Neural progenitor cell (in vitro differentiated cells): ENCODE data around the gene NOTCH1. TPM values are rescaled to one million over a fixed set of nuclear protein-coding genes. Genes with fewer than 3 reads are reported as not detected.

Experiments used
- DNase-seq: peaks from one replicate; pipeline ENCODE4 v3.0.0-alpha.2; 2016; ENCODE audit warnings: low spot score
- H2AFZ ChIP-seq: fragments of 200-600 bp; sonication (generic); replicated peaks from 2 replicates; pipeline ENCODE4 v1.6.1; 2016; ENCODE audit warnings: antibody characterized with exemption
- H3F3A ChIP-seq: fragments of 200-600 bp; sonication (generic); 2 replicates; pipeline ENCODE4 v1.6.1; 2016; ENCODE audit warnings: antibody characterized with exemption, low read depth
- H3K27ac ChIP-seq: fragments of 200-600 bp; sonication (generic); 2 replicates; pipeline ENCODE4 v1.5.1; 2016; ENCODE audit warnings: mild to moderate bottlenecking
- H3K27me3 ChIP-seq: fragments of 200-600 bp; sonication (generic); 2 replicates; pipeline ENCODE4 v1.6.1; 2016; ENCODE audit warnings: mild to moderate bottlenecking, moderate library complexity
- H3K36me3 ChIP-seq: fragments of 200-600 bp; sonication (generic); 2 replicates; pipeline ENCODE4 v1.5.1; 2016
- H3K4me1 ChIP-seq: fragments of 200-600 bp; sonication (generic); 2 replicates; pipeline ENCODE4 v1.6.1; 2016; ENCODE audit warnings: mixed run types
- H3K4me2 ChIP-seq: fragments of 200-600 bp; sonication (generic); 2 replicates; pipeline ENCODE4 v1.6.1; 2016
- H3K4me3 ChIP-seq: fragments of 200-600 bp; sonication (generic); 2 replicates; pipeline ENCODE4 v1.5.1; 2016
- H3K79me2 ChIP-seq: fragments of 200-600 bp; sonication (generic); 2 replicates; pipeline ENCODE4 v1.6.1; 2016; ENCODE audit warnings: low read depth
- H3K9ac ChIP-seq: fragments of 200-600 bp; sonication (generic); 2 replicates; pipeline ENCODE4 v1.6.1; 2016
- H3K9me3 ChIP-seq: fragments of 200-600 bp; sonication (generic); 2 replicates; pipeline ENCODE4 v1.5.1; 2016; ENCODE audit warnings: low read depth
- H4K20me1 ChIP-seq: fragments of 200-600 bp; sonication (generic); 2 replicates; pipeline ENCODE4 v1.6.1; 2016; ENCODE audit warnings: low read depth
- H3K27ac Mint-ChIP-seq: 3 replicates; pipeline ENCODE4 v1.8.0; 2021; ENCODE audit warnings: mixed read lengths
- H3K27me3 Mint-ChIP-seq: 2 replicates; pipeline ENCODE4 v1.8.0; 2022; ENCODE audit warnings: low read depth, mild to moderate bottlenecking, inconsistent platforms, moderate library complexity, mixed read lengths; ENCODE audit not compliant: insufficient read depth
- H3K36me3 Mint-ChIP-seq: 3 replicates; pipeline ENCODE4 v1.8.0; 2021; ENCODE audit warnings: mixed read lengths
- H3K4me1 Mint-ChIP-seq: 3 replicates; pipeline ENCODE4 v1.8.0; 2021; ENCODE audit warnings: mixed read lengths
- H3K4me3 Mint-ChIP-seq: 3 replicates; pipeline ENCODE4 v1.8.0; 2021; ENCODE audit warnings: mild to moderate bottlenecking, moderate library complexity, mixed read lengths
- H3K9me3 Mint-ChIP-seq: 3 replicates; pipeline ENCODE4 v1.8.0; 2020; ENCODE audit warnings: mixed read lengths
- CTCF ChIP-seq: fragments of 200-600 bp; sonication (generic); IDR thresholded peaks from 2 replicates; pipeline ENCODE4 v1.5.1; 2017; ENCODE audit warnings: antibody characterized with exemption, mild to moderate bottlenecking
- EZH2 ChIP-seq: fragments of 200-600 bp; sonication (generic); IDR thresholded peaks from 2 replicates; pipeline ENCODE4 v1.6.1; 2017; ENCODE audit warnings: antibody characterized with exemption, mild to moderate bottlenecking, moderate library complexity
- EZH2phosphoT487 ChIP-seq: fragments of 200-600 bp; sonication (generic); IDR thresholded peaks from 2 replicates; pipeline ENCODE4 v1.6.1; 2017; ENCODE audit warnings: antibody characterized with exemption
- total RNA-seq: library from RNA; depleted of rRNA; stranded (reverse); fragments of >200 nt; gene quantifications from 2 replicates; pipeline ENCODE4 v1.2.3, GENCODE V29; 2015; ENCODE audit warnings: low replicate concordance

NOTCH1 gene
- total RNA-seq, 1 donor from 2014 or later: 11.7 TPM

GRCh38 chr9:136504512-136505348, 41.1 kb downstream of the NOTCH1 start:
- Histone ChIP-seq H3K79me2 (no peaks in the 10 kb centered on the region), H2AFZ (no peak overlapping the region), H3K27me3 (no peaks in the 10 kb centered on the region), H4K20me1 (no peaks in the 10 kb centered on the region), H3K4me2 (no peak overlapping the region), H3K9me3 (no peaks in the 10 kb centered on the region), H3F3A (no peaks in the 10 kb centered on the region), H3K36me3 (no peaks in the 10 kb centered on the region), H3K27ac (no peak overlapping the region), H3K9ac (no peak overlapping the region), H3K4me1 (no peaks in the 10 kb centered on the region), H3K4me3 (no peak overlapping the region)
- peaks cover 4% of the 10 kb centered on the region for H3K27me3 Mint-ChIP-seq
- no peak overlapping the region for H3K4me3 Mint-ChIP-seq
- H3K9me3 Mint-ChIP-seq: no peaks in the 10 kb centered on the region
- no peak for DNase-seq
- no peak for TF ChIP-seq EZH2
- no peak for TF ChIP-seq CTCF
- no peak for TF ChIP-seq EZH2phosphoT487
- H3K4me1 Mint-ChIP-seq: peaks cover 3% of the 10 kb centered on the region
- H3K27ac Mint-ChIP-seq: no peak overlapping the region
- H3K36me3 Mint-ChIP-seq: peaks cover 5% of the 10 kb centered on the region

- Histone ChIP-seq H3F3A (no peaks in the 10 kb centered on the region), H3K4me3 (no peak overlapping the region), H4K20me1 (no peaks in the 10 kb centered on the region), H3K9ac (no peak overlapping the region), H3K4me2 (no peak overlapping the region), H3K4me1 (no peaks in the 10 kb centered on the region), H3K27ac (no peak overlapping the region), H3K27me3 (no peaks in the 10 kb centered on the region), H3K9me3 (no peaks in the 10 kb centered on the region), H2AFZ (no peak overlapping the region), H3K36me3 (no peaks in the 10 kb centered on the region), H3K79me2 (no peaks in the 10 kb centered on the region)
- DNase-seq: no peak
- peaks cover 10% of the 10 kb centered on the region for H3K36me3 Mint-ChIP-seq
- H3K27me3 Mint-ChIP-seq: peaks cover 2% of the 10 kb centered on the region
- peaks cover 3% of the 10 kb centered on the region for H3K4me1 Mint-ChIP-seq
- no peak overlapping the region for H3K4me3 Mint-ChIP-seq
- no peak for TF ChIP-seq EZH2
- TF ChIP-seq CTCF: no peak
- TF ChIP-seq EZH2phosphoT487: no peak
- H3K27ac Mint-ChIP-seq: peak overlapping the region; percentile 32
- no peaks in the 10 kb centered on the region for H3K9me3 Mint-ChIP-seq
These were observed 42.8 kb downstream of the NOTCH1 start for GRCh38 chr9:136502940-136503550.

GRCh38 chr9:136502196-136502595, 43.7 kb downstream of the NOTCH1 start:
- Mint-ChIP-seq H3K4me1 (peaks cover 3% of the 10 kb centered on the region), H3K36me3 (peaks cover 10% of the 10 kb centered on the region), H3K4me3 (no peak overlapping the region), H3K27me3 (peaks cover 2% of the 10 kb centered on the region), H3K27ac (no peak overlapping the region), H3K9me3 (no peaks in the 10 kb centered on the region)
- Histone ChIP-seq H3K4me3 (no peak overlapping the region), H3K27me3 (no peaks in the 10 kb centered on the region), H4K20me1 (no peaks in the 10 kb centered on the region), H3K79me2 (no peaks in the 10 kb centered on the region), H3K9me3 (no peaks in the 10 kb centered on the region), H3F3A (no peaks in the 10 kb centered on the region), H3K4me2 (no peak overlapping the region), H3K36me3 (no peaks in the 10 kb centered on the region), H3K9ac (no peak overlapping the region), H3K27ac (no peak overlapping the region), H3K4me1 (no peaks in the 10 kb centered on the region), H2AFZ (no peak overlapping the region)
- TF ChIP-seq EZH2: no peak
- TF ChIP-seq CTCF: no peak
- no peak for TF ChIP-seq EZH2phosphoT487
- DNase-seq: no peak
